ENCODE data around the gene BBOX1. TPM values are rescaled to one million over a fixed set of nuclear protein-coding genes. Genes with fewer than 3 reads are reported as not detected.

BBOX1 gene
- total and polyA plus RNA-seq, 5 donors from 2014 or later, result not detected

GRCh38 chr11:27159335-27159679, 118.7 kb downstream of the BBOX1 start:
- ATAC-seq (ENCODE audit: low read depth in 2 of 2) (no peak), DNase-seq (no peak)
- Mint-ChIP-seq H3K36me3 (no peaks in the 10 kb centered on the region), H3K9me3 (peaks cover 0 to 3% (median 0%) of the 10 kb centered on the region in 7 donors), H3K4me1 (no peaks in the 10 kb centered on the region), H3K27ac (no peak overlapping the region), H3K4me3 (no peak overlapping the region), H3K27me3 (no peaks in the 10 kb centered on the region)
- no peaks in the 10 kb centered on the region for H3K27me3 ChIP-seq (ENCODE audit: control insufficient read depth, insufficient read depth, low read length)
- no peak overlapping the region for H3K27ac ChIP-seq (ENCODE audit: insufficient read depth, low read length, poor library complexity, severe bottlenecking)
- no peaks in the 10 kb centered on the region for H3K4me1 ChIP-seq (ENCODE audit: control insufficient read depth, insufficient read depth, low read length, poor library complexity, severe bottlenecking)
- no peak overlapping the region for H3K4me3 ChIP-seq (ENCODE audit: low read depth, low read length)
- no peaks in the 10 kb centered on the region for H3K36me3 ChIP-seq (ENCODE audit: control insufficient read depth, insufficient read depth, low read length)
- H3K9me3 ChIP-seq (ENCODE audit: control insufficient read depth in 2 of 2, low read length in 2 of 2), result no peaks in the 10 kb centered on the region

GRCh38 chr11:27161071-27161470, 120.5 kb downstream of the BBOX1 start:
- no peak for DNase-seq
- Mint-ChIP-seq H3K9me3 (peaks cover 0 to 3% (median 0%) of the 10 kb centered on the region in 7 donors), H3K27me3 (no peaks in the 10 kb centered on the region)

GRCh38 chr11:27162237-27162636, 121.6 kb downstream of the BBOX1 start:
- Mint-ChIP-seq H3K27me3 (no peaks in the 10 kb centered on the region), H3K36me3 (no peaks in the 10 kb centered on the region), H3K4me3 (no peak overlapping the region), H3K4me1 (no peaks in the 10 kb centered on the region), H3K27ac (no peak overlapping the region), H3K9me3 (peaks cover 0 to 3% (median 0%) of the 10 kb centered on the region in 7 donors)
- Histone ChIP-seq H3K27ac (ENCODE audit: insufficient read depth, low read length, poor library complexity, severe bottlenecking) (no peak overlapping the region), H3K27me3 (ENCODE audit: control insufficient read depth, insufficient read depth, low read length) (no peaks in the 10 kb centered on the region), H3K4me3 (ENCODE audit: low read depth, low read length) (no peak overlapping the region), H3K36me3 (ENCODE audit: control insufficient read depth, insufficient read depth, low read length) (no peaks in the 10 kb centered on the region), H3K9me3 (ENCODE audit: control insufficient read depth in 2 of 2, low read length in 2 of 2) (no peaks in the 10 kb centered on the region), H3K4me1 (ENCODE audit: control insufficient read depth, insufficient read depth, low read length, poor library complexity, severe bottlenecking) (no peaks in the 10 kb centered on the region)
- ATAC-seq (ENCODE audit: low read depth in 2 of 2) (no peak), DNase-seq (no peak)

More at GRCh38 chr11:27161071-27161470, 120.5 kb downstream of the BBOX1 start:
- no peak for ATAC-seq (ENCODE audit: low read depth in 2 of 2)
- H3K36me3 Mint-ChIP-seq, result no peaks in the 10 kb centered on the region
- no peak overlapping the region for H3K4me3 Mint-ChIP-seq
- H3K4me3 ChIP-seq (ENCODE audit: low read depth, low read length), result no peak overlapping the region
- no peaks in the 10 kb centered on the region for H3K4me1 Mint-ChIP-seq
- H3K27ac Mint-ChIP-seq, result no peak overlapping the region
- no peak overlapping the region for H3K27ac ChIP-seq (ENCODE audit: insufficient read depth, low read length, poor library complexity, severe bottlenecking)
- H3K4me1 ChIP-seq (ENCODE audit: control insufficient read depth, insufficient read depth, low read length, poor library complexity, severe bottlenecking), result no peaks in the 10 kb centered on the region
- H3K9me3 ChIP-seq (ENCODE audit: control insufficient read depth in 2 of 2, low read length in 2 of 2), result no peaks in the 10 kb centered on the region
- no peaks in the 10 kb centered on the region for H3K27me3 ChIP-seq (ENCODE audit: control insufficient read depth, insufficient read depth, low read length)
- no peaks in the 10 kb centered on the region for H3K36me3 ChIP-seq (ENCODE audit: control insufficient read depth, insufficient read depth, low read length)

GRCh38 chr11:27166130-27166529, 125.5 kb downstream of the BBOX1 start:
- H3K9me3 ChIP-seq (ENCODE audit: control insufficient read depth in 2 of 2, low read length in 2 of 2), result no peaks in the 10 kb centered on the region
- H3K27me3 Mint-ChIP-seq, result peaks cover 4% of the 10 kb centered on the region
- H3K4me3 Mint-ChIP-seq, result no peak overlapping the region
- no peak overlapping the region for H3K4me3 ChIP-seq (ENCODE audit: low read depth, low read length)
- H3K4me1 ChIP-seq (ENCODE audit: control insufficient read depth, insufficient read depth, low read length, poor library complexity, severe bottlenecking), result no peaks in the 10 kb centered on the region
- no peaks in the 10 kb centered on the region for H3K27me3 ChIP-seq (ENCODE audit: control insufficient read depth, insufficient read depth, low read length)
- H3K36me3 ChIP-seq (ENCODE audit: control insufficient read depth, insufficient read depth, low read length), result no peaks in the 10 kb centered on the region
- DNase-seq (no peak), ATAC-seq (ENCODE audit: low read depth in 2 of 2) (no peak)
- no peaks in the 10 kb centered on the region for H3K4me1 Mint-ChIP-seq
- H3K9me3 Mint-ChIP-seq, result peaks cover 0 to 4% (median 0%) of the 10 kb centered on the region in 7 donors
- H3K27ac ChIP-seq (ENCODE audit: insufficient read depth, low read length, poor library complexity, severe bottlenecking), result no peak overlapping the region
- no peak overlapping the region for H3K27ac Mint-ChIP-seq
- no peaks in the 10 kb centered on the region for H3K36me3 Mint-ChIP-seq

- Histone ChIP-seq H3K4me3 (ENCODE audit: low read depth, low read length) (no peak overlapping the region), H3K36me3 (ENCODE audit: control insufficient read depth, insufficient read depth, low read length) (no peaks in the 10 kb centered on the region), H3K27ac (ENCODE audit: insufficient read depth, low read length, poor library complexity, severe bottlenecking) (no peak overlapping the region), H3K9me3 (ENCODE audit: control insufficient read depth in 2 of 2, low read length in 2 of 2) (no peaks in the 10 kb centered on the region), H3K27me3 (ENCODE audit: control insufficient read depth, insufficient read depth, low read length) (no peaks in the 10 kb centered on the region), H3K4me1 (ENCODE audit: control insufficient read depth, insufficient read depth, low read length, poor library complexity, severe bottlenecking) (no peaks in the 10 kb centered on the region)
- no peaks in the 10 kb centered on the region for H3K4me1 Mint-ChIP-seq
- no peak overlapping the region for H3K4me3 Mint-ChIP-seq
- H3K27me3 Mint-ChIP-seq, result peaks cover 4% of the 10 kb centered on the region
- no peak for ATAC-seq (ENCODE audit: low read depth in 2 of 2)
- H3K36me3 Mint-ChIP-seq, result no peaks in the 10 kb centered on the region
- H3K27ac Mint-ChIP-seq, result peak overlapping the region in 1 of 3 donors; percentile 5
- no peak for DNase-seq
- H3K9me3 Mint-ChIP-seq, result peaks cover 0 to 5% (median 0%) of the 10 kb centered on the region in 7 donors
These were observed 130.9 kb downstream of the BBOX1 start for GRCh38 chr11:27171376-27171958.

- H3K27ac Mint-ChIP-seq, result no peak overlapping the region
- no peaks in the 10 kb centered on the region for H3K4me1 Mint-ChIP-seq
- Histone ChIP-seq H3K27me3 (ENCODE audit: control insufficient read depth, insufficient read depth, low read length) (no peaks in the 10 kb centered on the region), H3K36me3 (ENCODE audit: control insufficient read depth, insufficient read depth, low read length) (no peaks in the 10 kb centered on the region), H3K27ac (ENCODE audit: insufficient read depth, low read length, poor library complexity, severe bottlenecking) (no peak overlapping the region), H3K4me3 (ENCODE audit: low read depth, low read length) (no peak overlapping the region), H3K4me1 (ENCODE audit: control insufficient read depth, insufficient read depth, low read length, poor library complexity, severe bottlenecking) (no peaks in the 10 kb centered on the region), H3K9me3 (ENCODE audit: control insufficient read depth in 2 of 2, low read length in 2 of 2) (no peaks in the 10 kb centered on the region)
- H3K4me3 Mint-ChIP-seq, result no peak overlapping the region
- H3K36me3 Mint-ChIP-seq, result no peaks in the 10 kb centered on the region
- H3K27me3 Mint-ChIP-seq, result peaks cover 4% of the 10 kb centered on the region
- no peak for ATAC-seq (ENCODE audit: low read depth in 2 of 2)
- peaks cover 0 to 4% (median 0%) of the 10 kb centered on the region in 7 donors for H3K9me3 Mint-ChIP-seq
- no peak for DNase-seq
These were observed 132.9 kb downstream of the BBOX1 start for GRCh38 chr11:27173545-27173944.

- Mint-ChIP-seq H3K4me1 (no peaks in the 10 kb centered on the region), H3K36me3 (no peaks in the 10 kb centered on the region), H3K9me3 (peaks cover 0 to 3% (median 0%) of the 10 kb centered on the region in 7 donors), H3K27me3 (peaks cover 4% of the 10 kb centered on the region), H3K4me3 (no peak overlapping the region), H3K27ac (no peak overlapping the region)
- H3K9me3 ChIP-seq (ENCODE audit: control insufficient read depth in 2 of 2, low read length in 2 of 2), result no peaks in the 10 kb centered on the region
- no peaks in the 10 kb centered on the region for H3K27me3 ChIP-seq (ENCODE audit: control insufficient read depth, insufficient read depth, low read length)
- H3K27ac ChIP-seq (ENCODE audit: insufficient read depth, low read length, poor library complexity, severe bottlenecking), result no peak overlapping the region
- H3K36me3 ChIP-seq (ENCODE audit: control insufficient read depth, insufficient read depth, low read length), result no peaks in the 10 kb centered on the region
- DNase-seq, result no peak
- no peaks in the 10 kb centered on the region for H3K4me1 ChIP-seq (ENCODE audit: control insufficient read depth, insufficient read depth, low read length, poor library complexity, severe bottlenecking)
- no peak overlapping the region for H3K4me3 ChIP-seq (ENCODE audit: low read depth, low read length)
- no peak for ATAC-seq (ENCODE audit: low read depth in 2 of 2)
These were observed 133.4 kb downstream of the BBOX1 start for GRCh38 chr11:27174021-27174420.

- Mint-ChIP-seq H3K4me1 (no peaks in the 10 kb centered on the region), H3K36me3 (no peaks in the 10 kb centered on the region), H3K27me3 (peaks cover 4% of the 10 kb centered on the region), H3K4me3 (no peak overlapping the region), H3K9me3 (peaks cover 0 to 3% (median 0%) of the 10 kb centered on the region in 7 donors), H3K27ac (no peak overlapping the region)
- no peak for DNase-seq
- Histone ChIP-seq H3K9me3 (ENCODE audit: control insufficient read depth in 2 of 2, low read length in 2 of 2) (no peaks in the 10 kb centered on the region), H3K4me3 (ENCODE audit: low read depth, low read length) (no peak overlapping the region), H3K36me3 (ENCODE audit: control insufficient read depth, insufficient read depth, low read length) (no peaks in the 10 kb centered on the region), H3K27ac (ENCODE audit: insufficient read depth, low read length, poor library complexity, severe bottlenecking) (no peak overlapping the region), H3K4me1 (ENCODE audit: control insufficient read depth, insufficient read depth, low read length, poor library complexity, severe bottlenecking) (no peaks in the 10 kb centered on the region), H3K27me3 (ENCODE audit: control insufficient read depth, insufficient read depth, low read length) (no peaks in the 10 kb centered on the region)
- no peak for ATAC-seq (ENCODE audit: low read depth in 2 of 2)
These were observed 134.1 kb downstream of the BBOX1 start for GRCh38 chr11:27174672-27175210.
